ENCODE data around the gene AMPD2.
A peak's percentile ranks its signal among the peaks of the same experiment; 100 is the strongest.

The AMPD2 gene

GRCh38 chr1:109619576-109620400, at the start of gene AMPD2, which contains the start of gene GNAT2:
AMPD2 (plus strand) TSS chr1:109619837; CDS start chr1:109621176, 1,339 bp downstream.
GNAT2 (minus strand) TSS chr1:109619616; CDS start chr1:109612870, 6,746 bp downstream.
- peak; percentile 79 for DNase-seq (ENCODE audit: low read depth)

GRCh38 chr1:109570414-109570813, 49.2 kb upstream of the AMPD2 start:
- no peak for DNase-seq (ENCODE audit: low read depth)

GRCh38 chr1:109573785-109574184, 45.9 kb upstream of the AMPD2 start:
- DNase-seq (ENCODE audit: low read depth) = no peak

- no peak for DNase-seq (ENCODE audit: low read depth)
Measured at GRCh38 chr1:109578947-109579443, 40.6 kb upstream of the AMPD2 start.

- no peak for DNase-seq (ENCODE audit: low read depth)
Measured at GRCh38 chr1:109579491-109579890, 40.1 kb upstream of the AMPD2 start.

- DNase-seq (ENCODE audit: low read depth) = no peak
Measured at GRCh38 chr1:109582021-109582420, 37.6 kb upstream of the AMPD2 start.

- DNase-seq (ENCODE audit: low read depth) = no peak
Measured at GRCh38 chr1:109584766-109585165, 34.9 kb upstream of the AMPD2 start.

- DNase-seq (ENCODE audit: low read depth) = no peak
Measured at GRCh38 chr1:109586055-109586454, 33.6 kb upstream of the AMPD2 start.

GRCh38 chr1:109589177-109589576, 30.5 kb upstream of the AMPD2 start:
- no peak for DNase-seq (ENCODE audit: low read depth)

GRCh38 chr1:109589679-109590078, 30.0 kb upstream of the AMPD2 start:
- DNase-seq (ENCODE audit: low read depth) = no peak

- no peak for DNase-seq (ENCODE audit: low read depth)
Measured at GRCh38 chr1:109592916-109593315, 26.7 kb upstream of the AMPD2 start.

GRCh38 chr1:109595531-109595930, 24.1 kb upstream of the AMPD2 start:
- DNase-seq (ENCODE audit: low read depth) = no peak

GRCh38 chr1:109598156-109598555, 21.5 kb upstream of the AMPD2 start:
- DNase-seq (ENCODE audit: low read depth) = no peak

- DNase-seq (ENCODE audit: low read depth) = no peak
Measured at GRCh38 chr1:109598655-109599054, 21.0 kb upstream of the AMPD2 start.

- no peak for DNase-seq (ENCODE audit: low read depth)
Measured at GRCh38 chr1:109603229-109603628, 16.4 kb upstream of the AMPD2 start.

GRCh38 chr1:109605381-109605780, 14.3 kb upstream of the AMPD2 start:
- no peak for DNase-seq (ENCODE audit: low read depth)

GRCh38 chr1:109609881-109610280, 9.8 kb upstream of the AMPD2 start:
- no peak for DNase-seq (ENCODE audit: low read depth)

GRCh38 chr1:109610609-109611307, 8.9 kb upstream of the AMPD2 start:
- DNase-seq (ENCODE audit: low read depth) = no peak

GRCh38 chr1:109611308-109611990, 8.2 kb upstream of the AMPD2 start:
- no peak for DNase-seq (ENCODE audit: low read depth)

- DNase-seq (ENCODE audit: low read depth) = no peak
Measured at GRCh38 chr1:109613361-109614147, 6.1 kb upstream of the AMPD2 start.

GRCh38 chr1:109615879-109616278, 3.8 kb upstream of the AMPD2 start:
- peak; percentile 48 for DNase-seq (ENCODE audit: low read depth)

- no peak for DNase-seq (ENCODE audit: low read depth)
Measured at GRCh38 chr1:109616391-109616790, 3.2 kb upstream of the AMPD2 start.

Data from T-helper 22 cell (primary cell).